Measurements from ENCODE around the gene CTSA. TPM values are rescaled to one million over a fixed set of nuclear protein-coding genes. Genes with fewer than 3 reads are reported as not detected.

The CTSA gene
- total and polyA plus RNA-seq, 2 of the 4 experiments (the other 2 are of a cell fraction): 19.0 to 312 TPM

DNA sequence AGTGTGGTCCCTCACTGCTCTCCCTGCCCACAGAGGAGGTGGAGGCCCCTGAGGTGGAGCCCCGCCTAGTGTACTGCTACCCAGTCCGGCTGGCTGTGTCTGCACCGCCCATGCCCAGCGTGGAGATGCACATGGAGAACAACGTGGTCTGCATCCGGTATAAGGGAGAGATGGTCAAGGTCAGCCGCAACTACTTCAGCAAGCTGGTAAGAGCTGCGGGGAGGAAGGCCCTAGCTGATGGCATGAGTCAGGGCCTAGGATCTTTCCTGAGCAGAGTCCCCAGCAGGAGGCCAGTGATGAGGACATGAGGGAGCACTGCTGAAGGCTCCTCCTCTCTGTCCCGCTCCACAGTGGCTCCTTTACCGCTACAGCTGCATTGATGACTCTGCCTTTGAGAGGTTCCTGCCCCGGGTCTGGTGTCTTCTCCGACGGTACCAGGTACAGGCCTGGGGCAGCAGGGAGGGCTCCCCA, 54.6 kb downstream of the CTSA start:
- peak; percentile 21; the same call in 1 of the 2 replicates for ATAC-seq (ENCODE audit: low read depth)
- no peak overlapping the region for H2BK20ac ChIP-seq (ENCODE audit: low read depth, low read length)
- no peak for TF ChIP-seq POLR2A (IDR thresholded peaks at IDR 0.05; ENCODE audit: low read depth, low read length)
- TF ChIP-seq BHLHE40 (IDR thresholded peaks at IDR 0.05; ENCODE audit: low read depth, low read length): no peak
- H3K9me3 ChIP-seq (ENCODE audit: control insufficient read depth, insufficient read depth, low read length): no peaks in the 10 kb centered on the region
- no peak overlapping the region for H3K56ac ChIP-seq (ENCODE audit: extremely low read depth, insufficient read depth, low read length)
- H3K36me3 ChIP-seq (ENCODE audit: control insufficient read depth, insufficient read depth, low read length): peaks cover 85% of the 10 kb centered on the region
- H3K27ac ChIP-seq (ENCODE audit: insufficient read depth, low read length): no peak overlapping the region
- no peak overlapping the region for H3K23ac ChIP-seq (ENCODE audit: low read depth, low read length)
- no peak overlapping the region for H3K9ac ChIP-seq (ENCODE audit: low read depth, low read length)
- 100% methylated on average over 5 of the region's 13 CpGs; no CpG with 5 or more reads in 1 of the 2 experiments for WGBS, 2 experiments (ENCODE audit: extremely low coverage in 2 of 2, insufficient read length in 1 of 2)
- no peak overlapping the region for H2AK9ac ChIP-seq (replicated peaks; ENCODE audit: low read depth, low read length, poor library complexity)
- no peak overlapping the region for H4K91ac ChIP-seq (ENCODE audit: insufficient read depth, low read depth, low read length)
- H4K5ac ChIP-seq (ENCODE audit: low read depth, low read length): no peak overlapping the region
- H2BK15ac ChIP-seq (ENCODE audit: low read depth, low read length): no peak overlapping the region
- ChIA-PET POLR2A (ENCODE audit: unreplicated experiment) (no interaction called here), CTCF (no interaction called here)
- H3K79me1 ChIP-seq (ENCODE audit: low read depth in 1 of 2, low read length in 2 of 2): no peaks in the 10 kb centered on the region; a peak in 1 of 4 replicates
- no peak overlapping the region for H4K8ac ChIP-seq (ENCODE audit: low read depth in 2 of 2, low read length in 2 of 2)
- peaks cover 7% of the 10 kb centered on the region; the same call in 1 of the 2 replicates for H4K20me1 ChIP-seq (ENCODE audit: insufficient read depth, low read length)
- H2BK5ac ChIP-seq (ENCODE audit: low read depth, low read length, poor library complexity, severe bottlenecking): no peak overlapping the region
- 0 out of 2 replicates have a peak, but pooled peaks cover 3% of the 10 kb centered on the region for H3K9me1 ChIP-seq (ENCODE audit: insufficient read depth, low read length)
- DNase-seq: peak; percentile 21
- no peak overlapping the region for H3K4me3 ChIP-seq (ENCODE audit: insufficient read depth, low read depth, low read length)
- in situ Hi-C loops (cut with MboI; ENCODE audit: low sequenced_read_pairs) (no loop called here), intact Hi-C loops (cut with micrococcal nuclease) (no loop called here), dilution Hi-C loops (cut with HindIII; ENCODE audit: low sequenced_read_pairs, unreplicated experiment) (no loop called here)
- no peak overlapping the region for H2AFZ ChIP-seq (replicated peaks; ENCODE audit: low read length, poor library complexity)
- no peak overlapping the region for H2AK5ac ChIP-seq (ENCODE audit: low read depth, low read length)
- H3K4me1 ChIP-seq (ENCODE audit: control insufficient read depth, insufficient read depth, low read length): no peaks in the 10 kb centered on the region
- no peaks in the 10 kb centered on the region for H3K27me3 ChIP-seq (ENCODE audit: control insufficient read depth, insufficient read depth, low read length)
- no peak overlapping the region for H3K18ac ChIP-seq (ENCODE audit: low read depth, low read length)
- no peak overlapping the region for H3K4ac ChIP-seq (ENCODE audit: low read depth, low read length)
- no peak overlapping the region for H2BK120ac ChIP-seq (ENCODE audit: low read depth, low read length)
- H3K4me2 ChIP-seq (ENCODE audit: low read depth, low read length): no peak overlapping the region
- no peak overlapping the region for H3K14ac ChIP-seq (replicated peaks; ENCODE audit: low read depth, low read length)
- BruUV-seq (replicated peaks): no TSS peak
